GM12891 (cell line): ENCODE measurements around the gene POLR1A.

ENCODE experiments used
- PAX5 ChIP-seq: IDR thresholded peaks from 2 replicates; pipeline ENCODE4 v1.6.1; 2011; ENCODE audit warnings: low read length, moderate library complexity, mild to moderate bottlenecking; ENCODE audit not compliant: insufficient read depth, severe bottlenecking
- POLR2A ChIP-seq: IDR thresholded peaks from 2 replicates; pipeline ENCODE4 v1.6.1; 2011; ENCODE audit warnings: low read depth, low read length, control low read depth
- POLR2AphosphoS5 ChIP-seq: IDR thresholded peaks from 2 replicates; pipeline ENCODE4 v1.6.1; 2011; ENCODE audit warnings: low read depth, low read length, control low read depth

GRCh38 chr2:86079981-86080911, 25.4 kb downstream of the POLR1A start:
- TF ChIP-seq POLR2AphosphoS5, result 0 out of 2 replicates have a peak, but pooled peaks have one; percentile 1
- TF ChIP-seq POLR2A, result no peak
- TF ChIP-seq PAX5, result no peak
